ENCODE results near the gene RANBP9.

DNA sequence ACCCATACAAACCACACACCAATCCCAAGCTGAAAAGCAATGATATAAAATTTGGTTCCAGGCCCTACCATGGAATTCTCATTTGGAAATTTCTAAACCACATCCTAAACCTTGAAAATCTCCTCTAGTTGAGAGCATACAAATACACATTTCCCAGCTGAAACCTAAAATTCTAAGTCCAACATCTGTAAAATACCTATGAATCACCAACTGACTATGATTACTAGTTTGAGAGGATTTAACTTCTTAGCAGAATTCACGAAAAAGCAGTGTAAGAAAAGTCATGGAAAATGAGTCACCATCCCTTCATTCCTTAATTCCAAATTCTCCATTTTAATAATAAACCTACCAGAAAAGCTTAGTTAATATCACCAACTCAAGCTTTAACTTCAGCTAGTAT is 15.4 kb downstream of the RANBP9 start:
- no peak for TF ChIP-seq POLR2AphosphoS5 (IDR thresholded peaks at IDR 0.05)
- no peak for TF ChIP-seq POLR2A (IDR thresholded peaks at IDR 0.05)
- TF ChIP-seq, protein P1, sequence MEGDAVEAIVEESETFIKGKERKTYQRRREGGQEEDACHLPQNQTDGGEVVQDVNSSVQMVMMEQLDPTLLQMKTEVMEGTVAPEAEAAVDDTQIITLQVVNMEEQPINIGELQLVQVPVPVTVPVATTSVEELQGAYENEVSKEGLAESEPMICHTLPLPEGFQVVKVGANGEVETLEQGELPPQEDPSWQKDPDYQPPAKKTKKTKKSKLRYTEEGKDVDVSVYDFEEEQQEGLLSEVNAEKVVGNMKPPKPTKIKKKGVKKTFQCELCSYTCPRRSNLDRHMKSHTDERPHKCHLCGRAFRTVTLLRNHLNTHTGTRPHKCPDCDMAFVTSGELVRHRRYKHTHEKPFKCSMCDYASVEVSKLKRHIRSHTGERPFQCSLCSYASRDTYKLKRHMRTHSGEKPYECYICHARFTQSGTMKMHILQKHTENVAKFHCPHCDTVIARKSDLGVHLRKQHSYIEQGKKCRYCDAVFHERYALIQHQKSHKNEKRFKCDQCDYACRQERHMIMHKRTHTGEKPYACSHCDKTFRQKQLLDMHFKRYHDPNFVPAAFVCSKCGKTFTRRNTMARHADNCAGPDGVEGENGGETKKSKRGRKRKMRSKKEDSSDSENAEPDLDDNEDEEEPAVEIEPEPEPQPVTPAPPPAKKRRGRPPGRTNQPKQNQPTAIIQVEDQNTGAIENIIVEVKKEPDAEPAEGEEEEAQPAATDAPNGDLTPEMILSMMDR (IDR thresholded peaks at IDR 0.05) = no peak
